ENCODE results near the gene GPR132. TPM values are rescaled to one million over a fixed set of nuclear protein-coding genes. Genes with fewer than 3 reads are reported as not detected.

GPR132 gene
- total RNA-seq, 1 donor from 2014 or later, result 1.0 TPM

- Histone ChIP-seq H3K27me3 (ENCODE audit: low read depth) (no peaks in the 10 kb centered on the region), H3K27ac (replicated peaks) (no peak overlapping the region), H3K4me3 (no peak overlapping the region), H3K4me1 (peaks cover 14% of the 10 kb centered on the region), H3K9me3 (replicated peaks) (no peaks in the 10 kb centered on the region), H3K36me3 (no peaks in the 10 kb centered on the region)
- intact Hi-C loops (cut with micrococcal nuclease), result no loop called here
- TF ChIP-seq, protein P1, sequence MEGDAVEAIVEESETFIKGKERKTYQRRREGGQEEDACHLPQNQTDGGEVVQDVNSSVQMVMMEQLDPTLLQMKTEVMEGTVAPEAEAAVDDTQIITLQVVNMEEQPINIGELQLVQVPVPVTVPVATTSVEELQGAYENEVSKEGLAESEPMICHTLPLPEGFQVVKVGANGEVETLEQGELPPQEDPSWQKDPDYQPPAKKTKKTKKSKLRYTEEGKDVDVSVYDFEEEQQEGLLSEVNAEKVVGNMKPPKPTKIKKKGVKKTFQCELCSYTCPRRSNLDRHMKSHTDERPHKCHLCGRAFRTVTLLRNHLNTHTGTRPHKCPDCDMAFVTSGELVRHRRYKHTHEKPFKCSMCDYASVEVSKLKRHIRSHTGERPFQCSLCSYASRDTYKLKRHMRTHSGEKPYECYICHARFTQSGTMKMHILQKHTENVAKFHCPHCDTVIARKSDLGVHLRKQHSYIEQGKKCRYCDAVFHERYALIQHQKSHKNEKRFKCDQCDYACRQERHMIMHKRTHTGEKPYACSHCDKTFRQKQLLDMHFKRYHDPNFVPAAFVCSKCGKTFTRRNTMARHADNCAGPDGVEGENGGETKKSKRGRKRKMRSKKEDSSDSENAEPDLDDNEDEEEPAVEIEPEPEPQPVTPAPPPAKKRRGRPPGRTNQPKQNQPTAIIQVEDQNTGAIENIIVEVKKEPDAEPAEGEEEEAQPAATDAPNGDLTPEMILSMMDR (IDR thresholded peaks at IDR 0.05; ENCODE audit: borderline replicate concordance), result no peak
- no peak for DNase-seq
Measured at GRCh38 chr14:105026033-105026785, 39.0 kb downstream of the GPR132 start.

DNA sequence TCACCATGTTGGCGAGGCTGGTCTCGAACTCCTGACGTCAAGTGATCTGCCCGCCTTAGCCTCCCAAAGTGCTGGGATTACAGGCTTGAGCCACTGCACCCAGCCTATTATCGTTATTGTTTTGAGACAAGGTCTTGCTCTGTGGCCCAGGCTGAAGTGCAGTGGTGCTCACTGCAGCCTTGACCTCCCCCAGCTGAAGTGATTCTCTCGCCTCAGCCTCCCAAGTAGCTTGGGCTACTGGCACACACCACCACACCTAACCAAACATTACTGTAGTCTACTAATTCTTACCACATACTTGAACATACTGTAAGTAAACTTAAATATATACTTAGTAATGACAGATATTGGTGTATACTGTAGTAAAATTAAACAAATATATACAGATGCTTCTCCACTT lies 39.8 kb downstream of the GPR132 start:
- no peak overlapping the region for H3K27ac ChIP-seq (replicated peaks)
- no peaks in the 10 kb centered on the region for H3K27me3 ChIP-seq (ENCODE audit: low read depth)
- DNase-seq, result no peak
- H3K9me3 ChIP-seq (replicated peaks), result no peaks in the 10 kb centered on the region
- TF ChIP-seq, protein P1 (IDR thresholded peaks at IDR 0.05; ENCODE audit: borderline replicate concordance), result no peak
- H3K4me1 ChIP-seq, result peaks cover 17% of the 10 kb centered on the region
- intact Hi-C loops (cut with micrococcal nuclease), result no loop called here
- H3K36me3 ChIP-seq, result no peaks in the 10 kb centered on the region
- no peak overlapping the region for H3K4me3 ChIP-seq

DNA sequence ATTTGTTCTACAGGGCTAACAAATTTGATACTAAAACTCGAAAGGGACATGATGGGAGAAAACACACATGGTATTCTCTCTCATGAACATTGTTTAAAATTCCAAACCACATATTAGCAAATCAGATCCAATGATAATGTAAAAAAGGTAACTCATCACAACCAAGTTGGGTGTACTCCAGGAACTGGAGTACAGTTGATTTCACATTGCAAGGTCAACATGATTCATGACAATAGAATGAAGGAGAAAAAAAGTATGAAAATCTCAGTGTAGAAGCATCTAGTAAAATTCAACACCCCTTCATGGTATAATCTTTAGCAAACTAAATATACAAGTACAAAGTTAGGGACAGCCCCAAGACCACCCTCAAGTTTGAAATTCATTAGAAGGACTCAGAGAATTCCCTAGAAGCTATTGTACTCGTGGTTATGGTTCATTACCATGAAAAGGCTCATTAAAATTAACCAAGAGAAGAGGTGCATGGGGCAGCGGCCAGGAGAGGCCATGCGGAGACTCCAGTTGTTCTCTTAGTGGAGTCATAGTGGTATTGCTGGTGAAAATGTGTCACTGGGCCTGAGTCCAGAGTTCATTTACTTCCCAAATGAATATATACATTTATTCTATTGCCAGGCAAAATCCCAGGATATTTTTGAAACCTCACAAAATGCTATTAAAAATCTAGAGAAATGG lies 41.3 kb downstream of the GPR132 start:
- TF ChIP-seq, protein P1 (IDR thresholded peaks at IDR 0.05; ENCODE audit: borderline replicate concordance), result no peak
- H3K27me3 ChIP-seq (ENCODE audit: low read depth), result no peaks in the 10 kb centered on the region
- intact Hi-C loops (cut with micrococcal nuclease), result no loop called here
- peaks cover 32% of the 10 kb centered on the region for H3K4me1 ChIP-seq
- no peaks in the 10 kb centered on the region for H3K9me3 ChIP-seq (replicated peaks)
- H3K4me3 ChIP-seq, result no peak overlapping the region
- no peaks in the 10 kb centered on the region for H3K36me3 ChIP-seq
- no peak overlapping the region for H3K27ac ChIP-seq (replicated peaks)
- DNase-seq, result no peak

- intact Hi-C loops (cut with micrococcal nuclease), result no loop called here
- Histone ChIP-seq H3K4me3 (no peak overlapping the region), H3K27me3 (ENCODE audit: low read depth) (no peaks in the 10 kb centered on the region), H3K4me1 (peaks cover 35% of the 10 kb centered on the region), H3K27ac (replicated peaks) (no peak overlapping the region), H3K36me3 (no peaks in the 10 kb centered on the region), H3K9me3 (replicated peaks) (no peaks in the 10 kb centered on the region)
- TF ChIP-seq, protein P1 (IDR thresholded peaks at IDR 0.05; ENCODE audit: borderline replicate concordance), result no peak
- DNase-seq, result no peak
Measured at GRCh38 chr14:105023144-105023543, 42.1 kb downstream of the GPR132 start.

GRCh38 chr14:105022276-105022670 lies 43.0 kb downstream of the GPR132 start:
- Histone ChIP-seq H3K36me3 (no peaks in the 10 kb centered on the region), H3K27me3 (ENCODE audit: low read depth) (no peaks in the 10 kb centered on the region), H3K4me3 (peak overlapping the region; percentile 94), H3K4me1 (peaks cover 35% of the 10 kb centered on the region), H3K9me3 (replicated peaks) (no peaks in the 10 kb centered on the region), H3K27ac (replicated peaks) (no peak overlapping the region)
- intact Hi-C loops (cut with micrococcal nuclease), result no loop called here
- TF ChIP-seq, protein P1 (IDR thresholded peaks at IDR 0.05; ENCODE audit: borderline replicate concordance), result no peak
- no peak for DNase-seq

All from left ventricle myocardium inferior (tissue), 1 donor.